ENCODE results near the gene PUSL1.

- TF ChIP-seq CTCF (conservative IDR thresholded peaks at IDR 0.05; ENCODE audit: low read depth, low read length) (no peak), BHLHE40 (IDR thresholded peaks at IDR 0.05; ENCODE audit: low read depth, low read length) (no peak), POLR2A (IDR thresholded peaks at IDR 0.05; ENCODE audit: low read depth, low read length) (no peak), RFX5 (IDR thresholded peaks at IDR 0.05; ENCODE audit: low read depth, low read length) (no peak), RAD21 (IDR thresholded peaks at IDR 0.05; ENCODE audit: low read length) (no peak), CHD1 (IDR thresholded peaks at IDR 0.05; ENCODE audit: low read depth, low read length) (no peak), MAZ (IDR thresholded peaks at IDR 0.05; ENCODE audit: borderline replicate concordance, low read depth, low read length) (no peak), RCOR1 (IDR thresholded peaks at IDR 0.05; ENCODE audit: insufficient replicate concordance, low read length) (no peak), USF2 (IDR thresholded peaks at IDR 0.05; ENCODE audit: low read depth, low read length) (no peak), CEBPB (IDR thresholded peaks at IDR 0.05; ENCODE audit: low read depth, low read length) (no peak), FOS (IDR thresholded peaks at IDR 0.05; ENCODE audit: low read depth, low read length) (no peak), ELK1 (IDR thresholded peaks at IDR 0.05; ENCODE audit: borderline replicate concordance, low read depth, low read length) (no peak)
Measured at GRCh38 chr1:1262071-1262470, 46.3 kb upstream of the PUSL1 start.
